IMR-90 (cell line): ENCODE results near the gene CAGE1. TPM values are rescaled to one million over a fixed set of nuclear protein-coding genes. Genes with fewer than 3 reads are reported as not detected.
A peak's percentile ranks its signal among the peaks of the same experiment; 100 is the strongest.

Experiments
- ATAC-seq: fragments of 200-7000 bp; cut with Tn5 transposase; 2 replicates; pipeline ENCODE4 v1.9.1; 2020; ENCODE audit warnings: low read depth, mild to moderate bottlenecking, moderate library complexity
- BruUV-seq: library from RNA; stranded (reverse); fragments of 400-500 nt; replicated peaks from 2 replicates; lab custom pipeline; 2021; lab: Mats Ljungman, UMichigan
- CTCF ChIA-PET: fragments of 300-600 bp; formaldehyde crosslinking; extraction: SDS; loops from one replicate; lab custom pipeline; 2021; ENCODE audit warnings: antibody characterized with exemption; lab: Yijun Ruan, JAX
- POLR2A ChIA-PET: fragments of 300-600 bp; sonication (Branson Sonifier 250); formaldehyde crosslinking; loops from one replicate; lab custom pipeline; 2022; ENCODE audit warnings: antibody characterized with exemption; ENCODE audit not compliant: unreplicated experiment; lab: Charles Lee
- DNase-seq: peaks from one replicate; pipeline ENCODE4 v3.0.0; 2013
- H2AFZ ChIP-seq: replicated peaks from 2 replicates; pipeline ENCODE3; 2013; ENCODE audit warnings: low read length, mild to moderate bottlenecking; ENCODE audit not compliant: poor library complexity
- H2AK5ac ChIP-seq: 2 replicates; pipeline ENCODE4 v1.6.1; 2013; ENCODE audit warnings: low read depth, low read length, inconsistent platforms
- H2AK9ac ChIP-seq: replicated peaks from 2 replicates; pipeline ENCODE3; 2013; ENCODE audit warnings: mild to moderate bottlenecking, low read depth, low read length, moderate library complexity; ENCODE audit not compliant: poor library complexity
- H2BK120ac ChIP-seq: 2 replicates; pipeline ENCODE4 v1.6.1; 2013; ENCODE audit warnings: low read depth, low read length, inconsistent platforms
- H2BK15ac ChIP-seq: 3 replicates; pipeline ENCODE4 v1.6.1; 2013; ENCODE audit warnings: low read depth, low read length, inconsistent platforms
- H2BK20ac ChIP-seq: 2 replicates; pipeline ENCODE4 v1.6.1; 2013; ENCODE audit warnings: low read depth, mild to moderate bottlenecking, inconsistent platforms, low read length, moderate library complexity
- H2BK5ac ChIP-seq: 2 replicates; pipeline ENCODE4 v1.6.1; 2013; ENCODE audit warnings: mild to moderate bottlenecking, low read depth, low read length, inconsistent platforms; ENCODE audit not compliant: poor library complexity, severe bottlenecking
- H3K14ac ChIP-seq: replicated peaks from 2 replicates; pipeline ENCODE4 v1.6.1; 2013; ENCODE audit warnings: low read depth, low read length, inconsistent platforms
- H3K18ac ChIP-seq: 2 replicates; pipeline ENCODE4 v1.6.1; 2013; ENCODE audit warnings: low read depth, low read length, control low read depth
- H3K23ac ChIP-seq: 2 replicates; pipeline ENCODE4 v1.6.1; 2013; ENCODE audit warnings: low read depth, low read length, inconsistent platforms
- H3K27ac ChIP-seq: 2 replicates; pipeline ENCODE4 v1.5.1; 2013; ENCODE audit warnings: mild to moderate bottlenecking, control low read depth, low read length; ENCODE audit not compliant: insufficient read depth
- H3K27me3 ChIP-seq: 2 replicates; pipeline ENCODE4 v1.6.1; 2013; ENCODE audit warnings: low read length; ENCODE audit not compliant: control insufficient read depth, insufficient read depth
- H3K36me3 ChIP-seq: 2 replicates; pipeline ENCODE4 v1.6.1; 2013; ENCODE audit warnings: low read length, mixed read lengths; ENCODE audit not compliant: control insufficient read depth, insufficient read depth
- H3K4ac ChIP-seq: 2 replicates; pipeline ENCODE4 v1.6.1; 2013; ENCODE audit warnings: low read depth, low read length, inconsistent platforms
- H3K4me1 ChIP-seq: 2 replicates; pipeline ENCODE4 v1.6.1; 2013; ENCODE audit warnings: low read length, mixed read lengths; ENCODE audit not compliant: control insufficient read depth, insufficient read depth
- H3K4me2 ChIP-seq: 2 replicates; pipeline ENCODE4 v1.6.1; 2013; ENCODE audit warnings: low read depth, mild to moderate bottlenecking, control low read depth, low read length, moderate library complexity
- H3K4me3 ChIP-seq: 2 replicates; pipeline ENCODE4 v1.5.1; 2013; ENCODE audit warnings: low read depth, mild to moderate bottlenecking, control low read depth, low read length, moderate library complexity; ENCODE audit not compliant: insufficient read depth
- H3K56ac ChIP-seq: 2 replicates; pipeline ENCODE4 v1.6.1; 2013; ENCODE audit warnings: low read length, inconsistent platforms; ENCODE audit not compliant: insufficient read depth; ENCODE audit errors: extremely low read depth
- H3K79me1 ChIP-seq, 2 experiments: 2 replicates each; pipeline ENCODE4 v1.6.1; 2013; ENCODE audit warnings: low read length in 2 of 2, inconsistent platforms in 1 of 2, low read depth in 1 of 2
- H3K9ac ChIP-seq: 2 replicates; pipeline ENCODE4 v1.6.1; 2013; ENCODE audit warnings: low read depth, low read length, control low read depth
- H3K9me1 ChIP-seq: 2 replicates; pipeline ENCODE4 v1.6.1; 2013; ENCODE audit warnings: low read length, inconsistent platforms; ENCODE audit not compliant: insufficient read depth
- H3K9me3 ChIP-seq: 2 replicates; pipeline ENCODE4 v1.6.1; 2013; ENCODE audit warnings: low read length; ENCODE audit not compliant: control insufficient read depth, insufficient read depth
- H4K20me1 ChIP-seq: 2 replicates; pipeline ENCODE4 v1.6.1; 2013; ENCODE audit warnings: low read length, inconsistent platforms; ENCODE audit not compliant: insufficient read depth
- H4K5ac ChIP-seq: 2 replicates; pipeline ENCODE4 v1.6.1; 2013; ENCODE audit warnings: mild to moderate bottlenecking, low read depth, low read length, control low read depth
- H4K8ac ChIP-seq, 2 experiments: 2 replicates each; pipeline ENCODE4 v1.6.1; 2013; ENCODE audit warnings: low read depth in 2 of 2, low read length in 2 of 2, control low read depth in 1 of 2, inconsistent platforms in 1 of 2
- H4K91ac ChIP-seq: 2 replicates; pipeline ENCODE4 v1.6.1; 2013; ENCODE audit warnings: low read depth, low read length, inconsistent platforms; ENCODE audit not compliant: insufficient read depth
- CEBPB ChIP-seq: IDR thresholded peaks from 2 replicates; pipeline ENCODE4 v1.6.1; 2012; ENCODE audit warnings: low read depth, low read length, improper control_type of control experiment
- CHD1 ChIP-seq: IDR thresholded peaks from 2 replicates; pipeline ENCODE4 v1.6.1; 2012; ENCODE audit warnings: low read depth, low read length, improper control_type of control experiment
- ELK1 ChIP-seq: fragments of 150-350 bp; IDR thresholded peaks from 2 replicates; pipeline ENCODE4 v1.6.1; 2016; ENCODE audit warnings: low read depth, mild to moderate bottlenecking, low read length, moderate library complexity, borderline replicate concordance
- FOS ChIP-seq: fragments of 150-350 bp; IDR thresholded peaks from 2 replicates; pipeline ENCODE4 v1.6.1; 2016; ENCODE audit warnings: low read depth, low read length
- RAD21 ChIP-seq: IDR thresholded peaks from 2 replicates; pipeline ENCODE4 v1.6.1; 2012; ENCODE audit warnings: low read length, improper control_type of control experiment
- RCOR1 ChIP-seq: IDR thresholded peaks from 2 replicates; pipeline ENCODE4 v1.6.1; 2012; ENCODE audit warnings: mild to moderate bottlenecking, low read length, improper control_type of control experiment; ENCODE audit not compliant: insufficient replicate concordance
- SMC3 ChIP-seq: fragments of 150-350 bp; IDR thresholded peaks from 2 replicates; pipeline ENCODE4 v1.6.1; 2016; ENCODE audit warnings: low read depth, mild to moderate bottlenecking, antibody characterized with exemption, low read length, moderate library complexity
- WGBS, 2 experiments: methylation state at CpG; one replicate each; pipeline versions ENCODE4 v1.1.5 to v1.1.7; 2013; ENCODE audit warnings: missing lambda C conversion rate in 2 of 2; ENCODE audit not compliant: insufficient read length in 1 of 2; ENCODE audit errors: extremely low coverage in 2 of 2; 5-methylcytosine and 5-hydroxymethylcytosine counted together
- dilution Hi-C: fragments of 300-500 bp; cut with HindIII; formaldehyde crosslinking; loops from one replicate; pipeline ENCODE4 v1.14.3; 2018; ENCODE audit warnings: low sequenced_read_pairs; ENCODE audit not compliant: unreplicated experiment
- in situ Hi-C: fragments of 300-500 bp; cut with MboI; formaldehyde crosslinking; loops from 3 replicates; pipeline ENCODE4 v1.14.3; 2019; ENCODE audit warnings: low sequenced_read_pairs, inconsistent platforms, mixed read lengths
- intact Hi-C: fragments of 100-400 bp; cut with micrococcal nuclease; formaldehyde crosslinking; loops from 2 replicates; pipeline ENCODE4 v1.10.0; 2022
- polyA plus RNA-seq, 3 experiments: library from polyadenylated mRNA; depleted of rRNA; stranded (reverse); fragments of >200 nt; gene quantifications; 2 replicates each; pipeline ENCODE4 v1.2.3, GENCODE V29; 2012; ENCODE audit warnings: low replicate concordance in 1 of 3
- total RNA-seq: library from RNA; depleted of rRNA; stranded (reverse); fragments of >200 nt; gene quantifications from 2 replicates; pipeline ENCODE4 v1.2.3, GENCODE V29; 2012

CAGE1 gene
- total and polyA plus RNA-seq, 2 of the 4 experiments (the other 2 are of a cell fraction), result not detected

GRCh38 chr6:7433121-7433617 is 43.6 kb upstream of the CAGE1 start:
- Histone ChIP-seq H2AK9ac (no peak overlapping the region), H3K9me1 (peaks cover 3% of the 10 kb centered on the region; the same call in 1 of the 2 replicates), H2AK5ac (no peak overlapping the region), H3K4me3 (no peak overlapping the region), H3K4me2 (no peak overlapping the region), H3K4ac (no peak overlapping the region), H4K20me1 (no peaks in the 10 kb centered on the region), H3K9me3 (no peaks in the 10 kb centered on the region), H3K27me3 (no peaks in the 10 kb centered on the region; the same call in 1 of the 2 replicates), H3K36me3 (no peaks in the 10 kb centered on the region), H4K91ac (no peak overlapping the region), H3K23ac (no peak overlapping the region), H2AFZ (peak overlapping the region; percentile 67), H2BK5ac (no peak overlapping the region), H3K56ac (no peak overlapping the region), H3K79me1 (no peaks in the 10 kb centered on the region), H3K4me1 (peaks cover 5% of the 10 kb centered on the region; the same call in 1 of the 2 replicates), H2BK15ac (no peak overlapping the region), H2BK120ac (no peak overlapping the region), H3K14ac (no peak overlapping the region), H4K8ac (no peak overlapping the region), H3K18ac (no peak overlapping the region), H3K27ac (no peak overlapping the region), H2BK20ac (no peak overlapping the region), H4K5ac (no peak overlapping the region), H3K9ac (no peak overlapping the region)
- ChIA-PET POLR2A (no interaction called here), CTCF (interaction anchor here (0.5 kb wide), 1 partner anchor 76 kb away, joined by 3 read pairs; no protein-coding TSS in a partner anchor)
- dilution Hi-C loops, result no loop called here
- intact Hi-C loops, result no loop called here
- WGBS, 2 experiments, result 40% methylated on average over 1 of the region's 5 CpGs; no CpG with 5 or more reads in 1 of the 2 experiments
- TF ChIP-seq FOS, result no peak
- TF ChIP-seq ELK1, result no peak
- TF ChIP-seq CHD1, result no peak
- TF ChIP-seq SMC3, result no peak
- no peak for TF ChIP-seq RCOR1
- TF ChIP-seq CEBPB, result no peak
- no peak for TF ChIP-seq RAD21
- ATAC-seq (no peak; the same call in 1 of the 2 replicates), DNase-seq (no peak)
- in situ Hi-C loops, result no loop called here
- no TSS peak for BruUV-seq
